Prostate gland (tissue), 2 donors: ENCODE data around the gene RNF19B.

Experiments
- POLR2A ChIP-seq: fragments of 450-650 bp; IDR thresholded peaks from one replicate; pipeline ENCODE4 v1.6.1; 2016; ENCODE audit warnings: antibody characterized with exemption, mild to moderate bottlenecking
- TF ChIP-seq, protein P1 (sequence below), 4 experiments: fragments of 200-600 bp in 2 of 4; fragments of 450-650 bp in 2 of 4; sonication (generic) in 2 of 4; IDR thresholded peaks; 1 replicate in 3 of 4; 2 replicates in 1 of 4; pipeline ENCODE4 v1.5.1; 2016 to 2019; ENCODE audit warnings: antibody characterized with exemption in 4 of 4, mild to moderate bottlenecking in 2 of 4, moderate library complexity in 2 of 4

DNA sequence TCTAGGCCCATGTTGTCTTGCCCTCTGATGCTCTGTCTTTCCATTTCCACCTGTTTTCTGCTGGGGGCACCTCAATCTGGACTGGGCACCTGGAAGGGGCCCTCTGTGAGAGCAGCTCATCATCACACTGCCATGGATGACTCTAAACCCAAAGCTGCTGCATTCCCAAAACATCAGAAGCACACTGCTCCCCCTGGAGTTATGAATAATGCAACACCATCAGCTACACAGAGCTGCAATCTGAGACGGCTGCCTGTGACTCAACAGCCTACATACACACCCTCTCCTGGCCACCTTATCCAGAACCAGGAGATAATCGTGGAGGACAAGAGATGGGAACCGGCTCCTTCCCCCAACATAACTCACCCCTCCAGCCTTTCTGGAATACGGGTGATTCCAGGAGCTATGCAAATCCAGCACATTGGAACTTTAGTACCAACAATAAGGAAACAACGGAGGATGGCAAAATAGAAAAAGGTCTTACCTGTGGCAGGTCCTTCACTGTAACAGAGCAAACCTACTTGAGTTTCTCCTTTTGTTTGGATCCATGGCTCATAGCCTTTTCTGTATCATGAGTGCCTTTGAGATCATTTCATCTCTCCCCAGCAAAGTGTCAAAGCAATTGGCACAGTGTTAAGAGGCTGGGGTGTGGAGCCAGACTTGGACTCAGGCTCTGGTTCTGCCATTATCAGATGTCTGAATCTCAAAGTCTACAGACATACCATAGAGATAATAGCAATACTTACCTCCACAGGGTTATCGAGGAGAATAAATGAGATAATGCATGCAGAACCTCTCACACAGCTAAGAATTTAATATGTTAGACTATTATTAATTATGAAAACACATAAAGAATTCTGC lies 42.8 kb upstream of the RNF19B start:
- TF ChIP-seq, protein P1, sequence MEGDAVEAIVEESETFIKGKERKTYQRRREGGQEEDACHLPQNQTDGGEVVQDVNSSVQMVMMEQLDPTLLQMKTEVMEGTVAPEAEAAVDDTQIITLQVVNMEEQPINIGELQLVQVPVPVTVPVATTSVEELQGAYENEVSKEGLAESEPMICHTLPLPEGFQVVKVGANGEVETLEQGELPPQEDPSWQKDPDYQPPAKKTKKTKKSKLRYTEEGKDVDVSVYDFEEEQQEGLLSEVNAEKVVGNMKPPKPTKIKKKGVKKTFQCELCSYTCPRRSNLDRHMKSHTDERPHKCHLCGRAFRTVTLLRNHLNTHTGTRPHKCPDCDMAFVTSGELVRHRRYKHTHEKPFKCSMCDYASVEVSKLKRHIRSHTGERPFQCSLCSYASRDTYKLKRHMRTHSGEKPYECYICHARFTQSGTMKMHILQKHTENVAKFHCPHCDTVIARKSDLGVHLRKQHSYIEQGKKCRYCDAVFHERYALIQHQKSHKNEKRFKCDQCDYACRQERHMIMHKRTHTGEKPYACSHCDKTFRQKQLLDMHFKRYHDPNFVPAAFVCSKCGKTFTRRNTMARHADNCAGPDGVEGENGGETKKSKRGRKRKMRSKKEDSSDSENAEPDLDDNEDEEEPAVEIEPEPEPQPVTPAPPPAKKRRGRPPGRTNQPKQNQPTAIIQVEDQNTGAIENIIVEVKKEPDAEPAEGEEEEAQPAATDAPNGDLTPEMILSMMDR (IDR thresholded peaks at IDR 0.05), result peak in 3 of 4 experiments; percentile 15 to 74 (median 39)
- TF ChIP-seq POLR2A, result no peak
